K562 (cell line): ENCODE results near the gene PSMA7. TPM values are rescaled to one million over a fixed set of nuclear protein-coding genes. Genes with fewer than 3 reads are reported as not detected.

Experiments used
- ATAC-seq: fragments of 200-7000 bp; cut with Tn5 transposase; 3 replicates; pipeline ENCODE4 v1.9.1; 2020; ENCODE audit warnings: moderate library complexity
- BruUV-seq: library from RNA; stranded (reverse); fragments of 400-500 nt; replicated peaks from 2 replicates; lab custom pipeline; 2021; lab: Mats Ljungman, UMichigan
- CTCF ChIA-PET: fragments of 300-600 bp; formaldehyde crosslinking; extraction: SDS; loops from one replicate; lab custom pipeline; 2021; ENCODE audit warnings: low intra/inter-chr PET ratio; lab: Yijun Ruan, JAX
- POLR2A ChIA-PET: fragments of 300-600, 350-650 bp; sonication (Branson Sonifier 250); formaldehyde crosslinking; extraction: SDS; loops from one replicate; lab custom pipeline; 2021; ENCODE audit warnings: antibody characterized with exemption, inconsistent platforms; lab: Yijun Ruan, JAX
- DNase-seq, 4 experiments: peaks; one replicate each; pipeline versions ENCODE4 v3.0.0 to v3.0.0-alpha.2; 2011 to 2018; ENCODE audit warnings: low spot score in 3 of 4, mixed read lengths in 3 of 4; ENCODE audit errors: extremely low read depth in 1 of 4
- FAIRE-seq: peaks from 2 replicates; lab custom pipeline; 2011; peaks lifted over from hg19 to GRCh38; lab: Jason Lieb, UNC
- H2AFZ ChIP-seq: 2 replicates; pipeline ENCODE4 v1.6.0; 2011; ENCODE audit warnings: low read depth, low read length, control low read depth, inconsistent platforms
- H3K27ac ChIP-seq: fragments of 200-600 bp; 3 replicates; pipeline ENCODE4 v1.8.0; 2011; ENCODE audit warnings: low read depth, mild to moderate bottlenecking, control low read depth, inconsistent platforms, low read length, moderate library complexity, mixed read lengths; ENCODE audit errors: extremely low read depth
- H3K27me3 ChIP-seq, 2 experiments: fragments of 300-600 bp in 1 of 2; 2 replicates in 1 of 2; 3 replicates in 1 of 2; pipeline versions ENCODE4 v1.6.0 to v1.8.0; 2011; ENCODE audit warnings: inconsistent platforms in 2 of 2, low read length in 2 of 2, mild to moderate bottlenecking in 1 of 2, mixed read lengths in 1 of 2, moderate library complexity in 1 of 2; ENCODE audit not compliant: control insufficient read depth in 2 of 2, insufficient read depth in 2 of 2
- H3K36me3 ChIP-seq: fragments of 300-600 bp; 3 replicates; pipeline ENCODE4 v1.8.0; 2011; ENCODE audit warnings: mild to moderate bottlenecking, low read length, inconsistent platforms; ENCODE audit not compliant: control insufficient read depth, insufficient read depth
- H3K4me1 ChIP-seq, 2 experiments: fragments of 200-600 bp in 1 of 2; replicated peaks in 1 of 2; 2 replicates in 1 of 2; 3 replicates in 1 of 2; pipeline versions ENCODE4 v1.5.1 to v1.8.0; 2011; ENCODE audit warnings: inconsistent platforms in 2 of 2, low read length in 2 of 2, mild to moderate bottlenecking in 1 of 2, mixed read lengths in 1 of 2, moderate library complexity in 1 of 2; ENCODE audit not compliant: control insufficient read depth in 2 of 2, insufficient read depth in 2 of 2
- H3K4me2 ChIP-seq: 2 replicates; pipeline ENCODE4 v1.6.1; 2011; ENCODE audit warnings: low read length, control low read depth, inconsistent platforms, mixed read lengths; ENCODE audit not compliant: insufficient read depth
- H3K4me3 ChIP-seq: fragments of 200-600 bp; sonication (generic), shearing (Covaris generic); 2 replicates; pipeline ENCODE4 v1.5.1; 2016; ENCODE audit warnings: control low read depth, inconsistent platforms
- H3K79me2 ChIP-seq: fragments of 200-600 bp; 3 replicates; pipeline ENCODE4 v1.8.0; 2011; ENCODE audit warnings: low read length, inconsistent platforms; ENCODE audit not compliant: control insufficient read depth, insufficient read depth
- H3K9ac ChIP-seq, 2 experiments: 2 replicates each; pipeline versions ENCODE4 v1.6.0 to v1.6.1; 2011; ENCODE audit warnings: low read depth in 2 of 2, low read length in 2 of 2, control low read depth in 1 of 2, inconsistent platforms in 1 of 2, mild to moderate bottlenecking in 1 of 2, mixed read lengths in 1 of 2; ENCODE audit not compliant: insufficient read depth in 1 of 2
- H3K9me1 ChIP-seq: one replicate; pipeline ENCODE4 v1.6.0; 2011; ENCODE audit warnings: inconsistent platforms, mild to moderate bottlenecking, low read length, moderate library complexity; ENCODE audit not compliant: control insufficient read depth, insufficient read depth
- H3K9me3 ChIP-seq: replicated peaks from 2 replicates; pipeline ENCODE4 v1.5.1; 2011; ENCODE audit warnings: low read depth, low read length, inconsistent platforms; ENCODE audit not compliant: control insufficient read depth, insufficient read depth
- H4K20me1 ChIP-seq: replicated peaks from 2 replicates; pipeline ENCODE4 v1.6.1; 2011; ENCODE audit warnings: low read length, inconsistent platforms, mixed read lengths; ENCODE audit not compliant: control insufficient read depth, insufficient read depth
- CSDE1 ChIP-seq, 2 experiments: fragments of 450-650 bp; IDR thresholded peaks; 2 replicates each; pipeline ENCODE4 v1.6.1; 2016; ENCODE audit warnings: mild to moderate bottlenecking in 1 of 2
- E4F1 ChIP-seq: fragments of 250-450 bp; sonication (Bioruptor Pico); IDR thresholded peaks from 2 replicates; pipeline ENCODE4 v1.5.0; 2021; ENCODE audit warnings: mild to moderate bottlenecking, borderline replicate concordance
- NCOA6 ChIP-seq: fragments of 450-650 bp; IDR thresholded peaks from 2 replicates; pipeline ENCODE4 v1.6.1; 2017; ENCODE audit warnings: mild to moderate bottlenecking
- PHTF2 ChIP-seq: fragments of 250-450 bp; sonication (Bioruptor Pico); IDR thresholded peaks from 2 replicates; pipeline ENCODE4 v1.5.0; 2021; ENCODE audit warnings: mild to moderate bottlenecking
- ZNF140 ChIP-seq: fragments of 250-450 bp; sonication (Bioruptor Pico); IDR thresholded peaks from 2 replicates; pipeline ENCODE4 v1.8.0; 2021; ENCODE audit warnings: moderate library complexity, mild to moderate bottlenecking, inconsistent platforms
- ZNF707 ChIP-seq: fragments of 250-450 bp; sonication (Bioruptor Pico); conservative IDR thresholded peaks from 2 replicates; pipeline ENCODE4 v1.8.0; 2022; ENCODE audit warnings: inconsistent platforms, mild to moderate bottlenecking, moderate library complexity
- ZNF780A ChIP-seq: fragments of 250-450 bp; sonication (Bioruptor Pico); IDR thresholded peaks from 2 replicates; pipeline ENCODE4 v1.5.0; 2021; ENCODE audit warnings: mild to moderate bottlenecking
- WGBS: fragments of 100-300 bp; shearing (Covaris generic); methylation state at CpG from one replicate; pipeline ENCODE4 v1.1.6; 2016; ENCODE audit warnings: low coverage, mixed read lengths; ENCODE audit not compliant: insufficient coverage; ENCODE audit errors: missing lambda C conversion rate; 5-methylcytosine and 5-hydroxymethylcytosine counted together
- in situ Hi-C: fragments of 300-500 bp; cut with MboI; formaldehyde crosslinking; loops from 4 replicates; pipeline ENCODE4 v1.15.0; 2018; ENCODE audit warnings: inconsistent platforms, mixed read lengths
- intact Hi-C: fragments of 100-400 bp; cut with micrococcal nuclease; formaldehyde crosslinking; loops from 2 replicates; pipeline ENCODE4 v1.14.2; 2022
- polyA plus RNA-seq, 8 experiments: library from polyadenylated mRNA; depleted of rRNA in 4 of 8; stranded (reverse) in 5 of 8; unstranded in 3 of 8; fragments of >200 nt; fragmentation: Nextera tagmentation in 2 of 8; fragmentation: Illumina TruSeq in 1 of 8; extraction: Ambion mirVana in 2 of 8; extraction: Trizol in 1 of 8; gene quantifications; 2 replicates each; pipeline versions ENCODE4 v1.2.1 to v1.2.3, GENCODE V29; 2011 to 2014; ENCODE audit warnings: inconsistent platforms in 1 of 8, missing spikeins in 1 of 8
- total RNA-seq, 7 experiments: library from RNA; depleted of rRNA in 6 of 7; stranded (reverse); fragments of >200 nt in 6 of 7; fragmentation: Illumina TruSeq in 2 of 7; extraction: Trizol in 2 of 7; gene quantifications; 2 replicates each; pipeline versions ENCODE4 v1.2.1 to v1.2.3, GENCODE V29; 2011 to 2021; ENCODE audit warnings: low replicate concordance in 1 of 7
- TF ChIP-seq, protein P1 (sequence below): fragments of 450-650 bp; IDR thresholded peaks from 2 replicates; pipeline ENCODE4 v1.6.1; 2018; ENCODE audit warnings: mild to moderate bottlenecking, low read depth; ENCODE audit not compliant: partially characterized antibody
- TF ChIP-seq, protein P2 (sequence below): fragments of 250-450 bp; sonication (Bioruptor Pico); IDR thresholded peaks from 2 replicates; pipeline ENCODE4 v1.4.0; 2020; ENCODE audit warnings: mild to moderate bottlenecking, moderate library complexity

PSMA7 gene
- total and polyA plus RNA-seq, 9 of the 15 experiments (the other 6 are each of a cell fraction or from before 2014, with no cell fraction given) = 257 to 510 (median 393) TPM

DNA sequence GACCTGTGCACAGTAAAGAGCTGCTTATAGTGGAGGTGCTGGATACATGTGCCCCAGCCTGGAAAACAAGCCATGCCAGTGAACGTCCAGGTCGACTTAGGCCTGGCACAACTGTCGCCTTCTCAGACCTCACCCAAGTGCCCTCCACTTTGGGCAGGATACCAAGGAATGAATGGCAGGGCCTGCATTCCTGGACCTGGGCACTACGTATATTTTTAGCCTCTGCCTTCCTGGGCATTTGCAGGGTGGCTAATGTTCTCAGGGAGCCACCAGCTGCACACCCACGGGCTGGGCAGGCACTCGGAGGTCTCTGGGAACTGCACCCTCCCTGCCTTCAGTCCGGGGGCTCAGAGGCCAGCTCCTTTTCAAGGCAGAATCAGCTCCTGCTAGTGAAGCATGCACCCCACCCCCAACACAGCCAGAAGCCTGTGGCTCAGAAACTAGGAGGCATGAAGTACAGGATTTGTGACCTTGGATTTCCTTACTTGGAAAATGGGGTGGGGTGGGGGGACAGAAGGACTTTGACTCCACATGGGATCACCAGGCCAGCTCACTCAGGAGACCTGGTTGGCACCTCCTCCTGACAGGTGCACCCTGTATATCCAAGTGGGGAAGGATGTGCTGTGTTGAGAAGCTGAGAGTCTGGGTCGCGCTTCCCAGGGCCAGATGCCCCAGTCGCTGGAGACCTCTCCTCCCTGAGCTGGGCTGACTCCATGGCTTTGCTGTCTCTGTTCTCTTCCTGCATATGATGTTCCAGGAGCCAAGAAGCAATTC lies 23.4 kb downstream of the PSMA7 start:
- intact Hi-C loops (loop anchor here (5.0 kb wide), 2 partner anchors 52 to 92 kb away; partner anchors contain the start of gene TAF4), in situ Hi-C loops (no loop called here)
- ChIA-PET POLR2A (interaction anchor here (1.8 kb wide), 1 partner anchor 53 kb away, joined by 4 read pairs; no protein-coding TSS in a partner anchor), CTCF (no interaction called here)
- DNase-seq (no peak), FAIRE-seq (no peak), ATAC-seq (no peak)
- H3K4me1 ChIP-seq = peaks cover 13 to 50% of the 10 kb centered on the region in 2 experiments; a peak in 4 of 5 replicates
- H3K9ac ChIP-seq = 0 out of 4 replicates have a peak overlapping the region, but pooled peaks of 1 of the 2 experiments have one; percentile 23
- no peaks in the 10 kb centered on the region for H3K9me1 ChIP-seq
- no peak overlapping the region for H3K27ac ChIP-seq
- WGBS = 50% methylated on average over 10 of the region's 10 CpGs
- H3K9me3 ChIP-seq = no peaks in the 10 kb centered on the region
- no TSS peak for BruUV-seq
- TF ChIP-seq ZNF707 (CRISPR knock-in tag) (no peak), CSDE1 (IDR thresholded peaks at IDR 0.05) (no peak), E4F1 (CRISPR knock-in tag) (no peak), ZNF140 (CRISPR knock-in tag) (no peak), ZNF780A (CRISPR knock-in tag) (no peak), NCOA6 (no peak), PHTF2 (CRISPR knock-in tag) (no peak)
- TF ChIP-seq, protein P1, sequence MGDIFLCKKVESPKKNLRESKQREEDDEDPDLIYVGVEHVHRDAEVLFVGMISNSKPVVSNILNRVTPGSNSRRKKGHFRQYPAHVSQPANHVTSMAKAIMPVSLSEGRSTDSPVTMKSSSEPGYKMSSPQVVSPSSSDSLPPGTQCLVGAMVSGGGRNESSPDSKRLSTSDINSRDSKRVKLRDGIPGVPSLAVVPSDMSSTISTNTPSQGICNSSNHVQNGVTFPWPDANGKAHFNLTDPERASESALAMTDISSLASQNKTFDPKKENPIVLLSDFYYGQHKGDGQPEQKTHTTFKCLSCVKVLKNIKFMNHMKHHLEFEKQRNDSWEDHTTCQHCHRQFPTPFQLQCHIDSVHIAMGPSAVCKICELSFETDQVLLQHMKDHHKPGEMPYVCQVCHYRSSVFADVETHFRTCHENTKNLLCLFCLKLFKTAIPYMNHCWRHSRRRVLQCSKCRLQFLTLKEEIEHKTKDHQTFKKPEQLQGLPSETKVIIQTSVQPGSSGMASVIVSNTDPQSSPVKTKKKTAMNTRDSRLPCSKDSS = no peak
- TF ChIP-seq, protein P2, sequence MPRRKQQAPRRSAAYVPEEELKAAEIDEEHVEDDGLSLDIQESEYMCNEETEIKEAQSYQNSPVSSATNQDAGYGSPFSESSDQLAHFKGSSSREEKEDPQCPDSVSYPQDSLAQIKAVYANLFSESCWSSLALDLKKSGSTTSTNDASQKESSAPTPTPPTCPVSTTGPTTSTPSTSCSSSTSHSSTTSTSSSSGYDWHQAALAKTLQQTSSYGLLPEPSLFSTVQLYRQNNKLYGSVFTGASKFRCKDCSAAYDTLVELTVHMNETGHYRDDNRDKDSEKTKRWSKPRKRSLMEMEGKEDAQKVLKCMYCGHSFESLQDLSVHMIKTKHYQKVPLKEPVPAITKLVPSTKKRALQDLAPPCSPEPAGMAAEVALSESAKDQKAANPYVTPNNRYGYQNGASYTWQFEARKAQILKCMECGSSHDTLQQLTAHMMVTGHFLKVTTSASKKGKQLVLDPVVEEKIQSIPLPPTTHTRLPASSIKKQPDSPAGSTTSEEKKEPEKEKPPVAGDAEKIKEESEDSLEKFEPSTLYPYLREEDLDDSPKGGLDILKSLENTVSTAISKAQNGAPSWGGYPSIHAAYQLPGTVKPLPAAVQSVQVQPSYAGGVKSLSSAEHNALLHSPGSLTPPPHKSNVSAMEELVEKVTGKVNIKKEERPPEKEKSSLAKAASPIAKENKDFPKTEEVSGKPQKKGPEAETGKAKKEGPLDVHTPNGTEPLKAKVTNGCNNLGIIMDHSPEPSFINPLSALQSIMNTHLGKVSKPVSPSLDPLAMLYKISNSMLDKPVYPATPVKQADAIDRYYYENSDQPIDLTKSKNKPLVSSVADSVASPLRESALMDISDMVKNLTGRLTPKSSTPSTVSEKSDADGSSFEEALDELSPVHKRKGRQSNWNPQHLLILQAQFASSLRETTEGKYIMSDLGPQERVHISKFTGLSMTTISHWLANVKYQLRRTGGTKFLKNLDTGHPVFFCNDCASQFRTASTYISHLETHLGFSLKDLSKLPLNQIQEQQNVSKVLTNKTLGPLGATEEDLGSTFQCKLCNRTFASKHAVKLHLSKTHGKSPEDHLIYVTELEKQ (CRISPR knock-in tag) = no peak
- no peak overlapping the region for H2AFZ ChIP-seq
- peaks cover 25% of the 10 kb centered on the region for H3K79me2 ChIP-seq
- H3K36me3 ChIP-seq = peaks cover 16% of the 10 kb centered on the region
- peaks cover 18% of the 10 kb centered on the region for H4K20me1 ChIP-seq
- no peak overlapping the region for H3K4me3 ChIP-seq
- H3K27me3 ChIP-seq = peaks cover 12 to 36% of the 10 kb centered on the region in 2 experiments
- H3K4me2 ChIP-seq = no peak overlapping the region
